Measurements from ENCODE around the gene HIPK2.

GRCh38 chr7:139681812-139682135 is 96.0 kb downstream of the HIPK2 start:
- TF ChIP-seq CTCF (IDR thresholded peaks at IDR 0.05) = no peak
- no peak for TF ChIP-seq POLR2A (IDR thresholded peaks at IDR 0.05)
